GM04504 (cell line): Measurements from ENCODE around the gene PDCD6IP.

Experiments used
- DNase-seq: peaks from one replicate; pipeline ENCODE4 v3.0.0-alpha.2; 2012; ENCODE audit warnings: low read depth

PDCD6IP gene

DNA sequence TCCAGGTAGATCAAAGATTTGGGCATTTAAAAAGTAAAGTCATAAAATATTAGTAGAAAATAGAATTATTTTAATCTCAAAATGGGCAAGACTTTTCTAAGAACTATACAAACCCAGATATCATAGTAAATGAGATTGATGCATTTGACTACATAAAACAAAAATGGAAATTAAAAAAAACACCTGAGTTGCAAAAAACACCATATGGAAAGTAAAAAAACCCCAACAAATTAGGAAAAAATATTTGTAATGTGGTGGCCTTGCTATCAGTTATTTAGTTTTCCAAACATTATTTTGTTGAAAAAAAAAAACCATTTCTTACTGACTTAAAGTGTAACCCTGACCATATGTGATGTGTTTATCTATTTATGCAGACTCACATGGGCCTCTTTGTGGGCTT, 97.2 kb downstream of the PDCD6IP start:
- DNase-seq = no peak

GRCh38 chr3:33897306-33897705, 98.9 kb downstream of the PDCD6IP start:
- no peak for DNase-seq

GRCh38 chr3:33898901-33899300, 100.5 kb downstream of the PDCD6IP start:
- no peak for DNase-seq

DNA sequence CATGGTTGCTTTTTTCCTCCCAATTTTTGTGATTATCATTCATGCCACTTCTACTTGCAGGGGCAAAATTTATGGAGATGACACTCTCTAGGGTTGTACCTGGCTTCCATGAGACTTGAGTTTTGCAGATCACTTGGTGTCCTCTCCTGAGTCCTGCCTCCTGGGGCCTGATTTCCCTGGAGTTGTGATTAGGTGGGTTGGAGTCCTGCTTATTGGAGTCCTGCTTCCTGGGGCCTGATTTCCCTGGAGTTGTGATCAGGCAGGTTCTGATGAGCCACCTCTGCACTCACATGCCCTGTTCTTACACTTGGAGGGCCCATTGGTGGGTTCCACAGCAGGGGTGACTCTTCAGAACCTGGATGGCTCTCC, 102.0 kb downstream of the PDCD6IP start:
- no peak for DNase-seq

- DNase-seq = no peak
These were observed 102.5 kb downstream of the PDCD6IP start for GRCh38 chr3:33900809-33901505.

DNA sequence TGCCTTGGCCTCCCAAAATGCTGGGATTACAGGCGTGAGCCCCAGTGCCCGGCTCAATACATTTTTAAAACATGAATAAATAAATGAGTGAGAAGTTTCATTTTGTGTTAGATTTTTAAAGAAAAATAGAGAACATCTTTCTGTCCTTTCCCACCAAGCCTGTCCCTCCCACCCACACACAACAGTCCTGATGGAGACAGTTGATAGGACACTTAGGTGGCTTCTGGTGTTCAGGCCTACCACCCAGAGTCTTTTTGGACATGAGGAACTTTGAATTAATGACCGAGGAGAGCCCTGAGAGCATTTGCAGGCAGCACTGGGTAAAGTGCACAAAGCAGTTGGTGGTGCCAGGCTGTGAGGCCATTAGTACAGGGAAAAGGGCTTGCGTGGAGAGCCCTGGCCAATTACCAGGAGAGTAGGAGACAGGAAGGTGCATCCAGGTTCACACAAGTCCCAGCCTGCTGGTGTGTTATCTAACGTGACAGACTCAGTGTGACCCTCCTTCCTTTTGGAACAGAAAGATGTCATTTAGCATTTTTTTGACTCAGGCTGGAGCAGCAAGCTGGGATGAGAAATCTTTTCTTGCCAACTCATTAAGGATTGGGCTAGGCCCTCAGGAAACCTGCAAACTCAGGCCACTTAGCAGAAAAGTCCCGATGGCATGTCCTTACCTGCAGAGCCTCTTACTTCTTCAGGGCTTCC, 103.6 kb downstream of the PDCD6IP start:
- no peak for DNase-seq

DNA sequence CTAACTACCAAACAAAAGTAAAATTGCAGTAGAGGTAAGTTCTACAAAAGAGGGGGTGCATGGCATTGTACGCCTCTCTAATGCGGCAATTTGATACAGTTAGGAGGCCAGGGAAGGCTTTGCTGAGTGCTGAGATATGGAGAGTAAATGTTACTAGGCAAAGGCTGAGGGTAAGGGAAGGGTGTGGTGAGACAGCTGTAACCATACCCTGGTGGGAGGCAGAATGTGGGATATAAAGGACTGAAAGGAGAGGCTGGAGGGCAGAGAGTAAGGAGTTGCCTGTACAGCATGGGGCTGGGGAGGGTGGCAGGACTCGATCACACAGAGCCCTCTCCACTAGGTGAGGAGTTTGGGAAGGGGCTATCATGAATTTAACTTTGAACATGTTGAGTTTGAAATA, 106.3 kb downstream of the PDCD6IP start:
- DNase-seq = no peak

DNA sequence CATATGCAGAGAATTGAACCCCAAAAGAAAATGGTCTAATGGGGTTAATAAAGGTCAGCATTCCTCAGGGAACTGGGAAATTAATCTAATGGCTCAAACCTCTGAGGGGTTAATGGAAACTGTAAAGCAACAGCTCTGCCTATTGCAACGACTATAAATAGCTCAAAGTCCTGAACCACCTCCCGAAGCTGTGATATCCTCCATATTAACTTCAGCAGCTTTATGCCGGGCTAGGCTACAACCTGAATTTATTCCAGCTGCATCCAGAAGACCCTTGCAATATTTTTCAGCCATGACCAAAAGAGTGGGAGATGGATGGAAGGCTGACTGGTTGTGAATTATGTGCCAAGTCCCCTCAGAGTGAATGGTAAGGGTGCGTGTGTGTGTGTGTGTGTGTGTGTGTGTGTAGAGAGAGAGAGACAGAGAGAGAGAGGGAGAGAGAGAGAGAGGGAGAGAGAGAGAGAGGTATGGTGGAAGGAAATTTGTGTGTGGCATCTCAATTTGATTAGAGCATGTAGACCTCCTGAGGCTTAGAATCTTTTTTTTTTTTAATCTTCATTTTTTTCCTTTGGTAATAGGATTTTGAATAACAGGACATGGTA, 109.9 kb downstream of the PDCD6IP start:
- no peak for DNase-seq

GRCh38 chr3:33909547-33909946, 111.1 kb downstream of the PDCD6IP start:
- no peak for DNase-seq

- DNase-seq = no peak
These were observed 111.6 kb downstream of the PDCD6IP start for GRCh38 chr3:33910031-33910430.

DNA sequence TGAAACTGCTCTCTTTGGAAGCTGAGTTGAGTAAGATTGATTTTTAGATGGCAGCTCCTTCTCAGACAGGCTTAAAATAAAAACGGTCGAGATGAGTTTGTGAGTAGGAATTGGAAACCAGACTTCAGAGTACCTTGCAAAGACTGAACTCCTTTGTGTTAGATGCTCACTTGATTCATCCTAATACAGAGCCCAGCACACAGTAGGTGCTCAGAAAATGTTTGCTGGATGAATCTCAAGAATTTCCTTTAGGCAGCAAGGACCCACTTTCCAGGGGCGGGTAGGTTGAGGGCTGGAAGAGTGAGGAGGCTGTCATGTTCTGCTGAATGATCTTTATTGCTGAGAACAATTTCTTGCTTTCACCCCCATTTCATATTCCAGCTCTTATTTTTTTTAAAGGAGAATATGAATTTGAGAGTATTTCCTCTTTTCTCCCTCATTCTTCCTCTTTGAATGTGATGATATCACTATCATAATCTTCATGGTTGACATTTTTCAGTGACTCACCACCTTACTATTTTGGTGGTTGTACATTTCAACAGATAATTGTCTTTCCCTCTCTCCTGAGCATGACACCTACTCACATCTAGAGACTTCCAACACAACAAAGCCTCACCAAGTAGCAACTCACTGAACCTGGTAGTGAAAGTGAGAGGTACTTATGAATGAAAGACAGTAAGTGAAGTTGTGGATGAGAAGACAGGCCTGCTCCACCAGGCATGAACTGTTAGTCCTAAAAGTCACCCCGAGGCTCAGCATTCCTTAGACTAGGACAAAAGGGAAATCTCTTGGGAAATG, 113.3 kb downstream of the PDCD6IP start:
- DNase-seq = peak; percentile 13

DNA sequence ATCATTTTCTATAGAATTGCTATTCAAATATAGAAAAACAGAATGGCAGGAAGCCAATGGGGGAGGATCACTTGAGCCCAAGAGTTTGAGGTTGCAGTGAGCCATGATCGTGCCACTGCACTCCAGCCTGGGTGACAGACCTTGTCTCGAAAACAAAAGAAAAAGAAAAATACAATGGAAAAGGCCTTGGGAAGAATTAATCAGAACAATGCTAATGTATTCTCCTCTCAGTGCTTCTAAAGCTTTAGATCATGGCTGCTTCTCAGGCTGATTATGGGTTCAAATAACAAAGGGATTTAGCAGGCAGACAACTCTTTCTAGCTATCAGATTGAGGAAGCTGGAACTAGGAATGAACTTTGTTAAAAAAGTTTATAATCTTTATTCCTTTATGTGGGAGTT, 115.8 kb downstream of the PDCD6IP start:
- DNase-seq = no peak

DNA sequence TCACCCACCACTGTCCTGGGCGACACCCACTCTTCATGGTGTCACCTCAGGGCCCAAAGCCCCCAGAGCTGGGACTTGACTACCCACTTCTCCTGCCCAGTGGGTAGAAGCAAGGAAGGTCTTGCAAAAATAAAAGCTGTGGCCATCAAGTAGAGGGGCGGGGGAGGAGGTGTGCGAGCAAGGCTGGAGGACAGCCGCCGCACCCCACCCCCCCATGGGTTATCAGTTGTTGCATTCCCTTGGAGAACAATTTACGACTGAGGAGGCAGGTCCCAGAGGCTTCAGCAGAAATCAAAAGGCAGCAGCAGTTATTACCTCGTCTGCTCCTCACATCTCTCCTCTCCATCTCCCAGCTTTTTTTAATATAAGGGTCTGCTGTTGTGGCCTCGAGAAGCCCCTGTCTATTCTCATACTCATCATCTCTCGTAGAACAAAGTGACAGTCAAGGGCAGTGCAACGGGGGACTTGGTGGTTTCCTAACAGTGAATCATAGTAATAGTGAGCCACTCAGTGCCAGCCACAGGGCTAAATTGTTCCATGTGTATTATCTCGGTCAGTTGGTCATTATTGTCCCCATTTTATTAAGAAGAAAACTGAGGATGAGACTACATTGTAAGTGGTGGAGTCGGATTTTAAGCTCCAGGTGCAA, 116.4 kb downstream of the PDCD6IP start:
- DNase-seq = no peak

DNA sequence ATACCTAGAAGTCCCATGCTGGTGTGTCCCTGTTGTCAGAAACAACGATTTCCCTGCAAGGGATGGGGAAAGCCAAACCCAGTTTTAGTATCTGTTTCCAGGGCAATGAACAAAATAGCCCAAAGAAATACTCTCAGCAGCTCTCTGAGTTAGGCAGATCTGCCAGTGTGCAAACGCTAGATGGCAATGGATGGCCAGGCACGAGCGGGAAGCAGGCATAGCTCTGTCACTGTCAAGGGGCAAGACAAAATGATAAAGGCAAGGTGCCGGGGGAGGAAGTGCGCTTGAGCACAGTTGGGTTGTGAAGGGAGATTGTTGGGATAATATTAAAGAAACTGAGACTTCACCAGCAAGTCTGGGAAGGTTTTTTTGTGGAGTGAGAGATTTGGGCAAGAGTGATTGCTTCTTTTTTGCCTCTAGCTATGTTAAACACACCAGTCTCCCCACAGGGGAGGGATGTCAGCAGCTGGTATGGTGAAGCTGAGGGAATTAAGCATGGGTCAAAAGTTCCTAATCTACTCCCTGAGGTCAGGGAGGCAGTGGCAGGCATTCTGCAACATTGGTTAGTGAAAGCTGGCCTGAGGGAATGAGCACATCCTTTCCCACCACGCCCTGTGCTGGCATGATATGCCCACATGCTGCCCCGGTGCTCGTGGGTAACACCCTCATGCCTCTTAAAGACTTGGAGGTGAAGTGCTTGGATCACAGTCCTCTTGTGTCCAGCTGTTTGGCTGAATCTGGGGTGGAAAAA, 117.5 kb downstream of the PDCD6IP start:
- no peak for DNase-seq

DNA sequence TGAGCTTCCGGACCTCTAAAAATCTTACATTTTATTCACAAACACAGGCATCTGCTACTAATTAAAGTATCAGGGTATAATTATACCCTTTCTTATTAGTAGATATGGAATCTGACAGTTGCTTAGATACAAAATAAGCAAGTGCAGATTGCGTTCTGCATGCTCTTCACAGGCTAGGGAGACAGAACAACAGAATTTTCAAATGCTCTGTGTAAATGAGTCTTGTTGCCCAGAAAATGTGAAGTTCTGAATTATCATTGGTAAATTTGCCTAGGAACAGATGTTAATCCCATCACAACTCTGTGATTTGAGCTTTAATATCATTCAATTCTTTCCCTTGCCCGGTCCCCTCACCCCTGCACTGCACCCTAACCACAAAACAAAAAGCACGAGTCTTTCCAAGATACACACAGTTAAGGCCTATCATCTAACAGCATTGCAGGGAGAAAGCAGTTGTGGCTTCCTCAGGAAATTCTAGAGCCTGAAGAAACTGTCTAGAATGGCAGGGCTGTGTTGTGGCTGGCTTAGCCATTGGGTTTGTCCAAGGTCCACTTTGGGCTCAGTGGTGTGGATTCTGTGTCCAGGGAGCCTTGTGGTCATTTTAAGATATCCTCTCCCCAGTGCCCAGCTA, 119.8 kb downstream of the PDCD6IP start:
- no peak for DNase-seq
